HL-60 (cell line): ENCODE measurements around the gene TBCK.

Source experiments
- DNase-seq, 2 experiments: peaks; one replicate each; pipeline ENCODE4 v3.0.0-alpha.2; 2010 to 2020; ENCODE audit warnings: low read depth in 1 of 2, low spot score in 1 of 2
- H3K27ac ChIP-seq: fragments of 250-450 bp; sonication (Bioruptor Pico); replicated peaks from 2 replicates; pipeline ENCODE4 v1.5.1; 2020; ENCODE audit warnings: mild to moderate bottlenecking, moderate library complexity
- H3K27me3 ChIP-seq: fragments of 250-450 bp; sonication (Bioruptor Pico); 2 replicates; pipeline ENCODE4 v1.5.1; 2021; ENCODE audit warnings: mild to moderate bottlenecking, moderate library complexity; ENCODE audit not compliant: insufficient read depth, poor library complexity, severe bottlenecking
- H3K4me3 ChIP-seq: replicated peaks from 2 replicates; pipeline ENCODE4 v1.5.1; 2011; ENCODE audit warnings: mild to moderate bottlenecking, control low read depth, low read length; ENCODE audit not compliant: insufficient read depth
- CTCF ChIP-seq: IDR thresholded peaks from one replicate; pipeline ENCODE4 v1.5.1; 2011; ENCODE audit warnings: low read length, control low read depth, inconsistent platforms; ENCODE audit not compliant: insufficient read depth
- GABPA ChIP-seq: IDR thresholded peaks from 2 replicates; pipeline ENCODE4 v1.6.1; 2012; ENCODE audit warnings: low read depth
- POLR2AphosphoS5 ChIP-seq: IDR thresholded peaks from 2 replicates; pipeline ENCODE4 v1.6.1; 2012; ENCODE audit warnings: low read depth
- REST ChIP-seq: IDR thresholded peaks from 2 replicates; pipeline ENCODE4 v1.6.1; 2012; ENCODE audit warnings: low read depth; ENCODE audit not compliant: insufficient replicate concordance
- SPI1 ChIP-seq: IDR thresholded peaks from 2 replicates; pipeline ENCODE4 v1.6.1; 2012; ENCODE audit warnings: low read depth, mild to moderate bottlenecking, borderline replicate concordance

TBCK gene

GRCh38 chr4:106318511-106318910 is 2.5 kb upstream of the TBCK start:
- no peak overlapping the region for H3K4me3 ChIP-seq
- no peak for DNase-seq
- H3K27me3 ChIP-seq = no peaks in the 10 kb centered on the region
- no peak for TF ChIP-seq REST
- TF ChIP-seq SPI1 = no peak
- no peak for TF ChIP-seq POLR2AphosphoS5
- no peak for TF ChIP-seq CTCF
- TF ChIP-seq GABPA = no peak
- H3K27ac ChIP-seq = no peak overlapping the region

GRCh38 chr4:106317815-106318214 is 1.8 kb upstream of the TBCK start:
- peak overlapping the region; percentile 100; the same call in 1 of the 2 replicates for H3K27ac ChIP-seq
- peak overlapping the region; percentile 94 for H3K4me3 ChIP-seq
- no peak for DNase-seq
- TF ChIP-seq CTCF (no peak), POLR2AphosphoS5 (no peak), GABPA (no peak), SPI1 (no peak), REST (no peak)
- no peaks in the 10 kb centered on the region for H3K27me3 ChIP-seq

- peak overlapping the region; percentile 100 for H3K27ac ChIP-seq
- no peak for TF ChIP-seq REST
- TF ChIP-seq SPI1 = no peak; the same call in 1 of the 2 replicates
- peak; percentile 6 to 52 for DNase-seq
- H3K4me3 ChIP-seq = peak overlapping the region; percentile 94
- no peaks in the 10 kb centered on the region for H3K27me3 ChIP-seq
These were observed 882 bp upstream of the TBCK start for GRCh38 chr4:106316773-106317409.
